WTC11 (cell line): ENCODE results near the gene KLHL11. TPM values are rescaled to one million over a fixed set of nuclear protein-coding genes. Genes with fewer than 3 reads are reported as not detected.

Experiments
- ATAC-seq: fragments of 200-7000 bp; cut with Tn5 transposase; 2 replicates; pipeline ENCODE4 v1.10.0; 2021; ENCODE audit warnings: mild to moderate bottlenecking, moderate library complexity
- CTCF ChIA-PET: fragments of 300-600 bp; sonication (Branson Sonifier 250); formaldehyde crosslinking; loops from one replicate; lab custom pipeline; 2021; ENCODE audit warnings: antibody characterized with exemption; lab: Charles Lee
- POLR2A ChIA-PET: fragments of 350-600 bp; sonication (Branson Sonifier 250); formaldehyde crosslinking; loops from one replicate; lab custom pipeline; 2021; ENCODE audit warnings: antibody characterized with exemption; lab: Charles Lee
- DNase-seq: peaks from one replicate; pipeline ENCODE4 v3.0.0; 2021; ENCODE audit warnings: low spot score
- H3K27ac Mint-ChIP-seq: 2 replicates; pipeline ENCODE4 v1.8.0; 2021; ENCODE audit warnings: mixed read lengths
- H3K27me3 Mint-ChIP-seq: 2 replicates; pipeline ENCODE4 v1.8.0; 2021; ENCODE audit warnings: low read depth, mild to moderate bottlenecking, moderate library complexity, mixed read lengths
- H3K36me3 Mint-ChIP-seq: 2 replicates; pipeline ENCODE4 v1.8.0; 2021; ENCODE audit warnings: mixed read lengths
- H3K4me1 Mint-ChIP-seq: 2 replicates; pipeline ENCODE4 v1.8.0; 2022; ENCODE audit warnings: mixed read lengths
- H3K4me3 Mint-ChIP-seq: 2 replicates; pipeline ENCODE4 v1.8.0; 2021; ENCODE audit warnings: mild to moderate bottlenecking, moderate library complexity, mixed read lengths
- H3K9me3 Mint-ChIP-seq: 2 replicates; pipeline ENCODE4 v1.8.0; 2021; ENCODE audit warnings: mixed read lengths
- ATF2 ChIP-seq: sonication (generic); formaldehyde crosslinking; IDR thresholded peaks from 2 replicates; pipeline ENCODE4 v1.8.1; 2022; ENCODE audit warnings: low read depth, missing genetic modification reagents, borderline replicate concordance
- ATF3 ChIP-seq: sonication (generic); formaldehyde crosslinking; conservative IDR thresholded peaks from 2 replicates; pipeline ENCODE4 v1.8.1; 2022; ENCODE audit warnings: mild to moderate bottlenecking, missing genetic modification reagents
- CREB1 ChIP-seq: sonication (generic); formaldehyde crosslinking; IDR thresholded peaks from 2 replicates; pipeline ENCODE4 v1.8.0; 2023; ENCODE audit warnings: mild to moderate bottlenecking, missing genetic modification reagents
- CTCF ChIP-seq: fragments of 200-600 bp; IDR thresholded peaks from 2 replicates; pipeline ENCODE4 v1.8.0; 2022; ENCODE audit warnings: antibody characterized with exemption
- E2F5 ChIP-seq: sonication (generic); formaldehyde crosslinking; IDR thresholded peaks from 2 replicates; pipeline ENCODE4 v1.8.1; 2022; ENCODE audit warnings: mild to moderate bottlenecking, moderate library complexity, missing genetic modification reagents
- ESRRA ChIP-seq: sonication (generic); formaldehyde crosslinking; IDR thresholded peaks from 2 replicates; pipeline ENCODE4 v1.8.1; 2022; ENCODE audit warnings: mild to moderate bottlenecking, missing genetic modification reagents, borderline replicate concordance
- FOXP1 ChIP-seq: sonication (generic); formaldehyde crosslinking; IDR thresholded peaks from 2 replicates; pipeline ENCODE4 v1.8.0; 2022; ENCODE audit warnings: missing genetic modification reagents, mild to moderate bottlenecking, moderate library complexity, borderline replicate concordance
- KAT7 ChIP-seq: sonication (generic); formaldehyde crosslinking; IDR thresholded peaks from 2 replicates; pipeline ENCODE4 v1.8.1; 2023; ENCODE audit warnings: missing genetic modification reagents, mild to moderate bottlenecking, borderline replicate concordance
- SMAD3 ChIP-seq: sonication (generic); formaldehyde crosslinking; IDR thresholded peaks from 2 replicates; pipeline ENCODE4 v1.8.0; 2022; ENCODE audit warnings: missing genetic modification reagents, mild to moderate bottlenecking, borderline replicate concordance
- ZNF281 ChIP-seq: sonication (generic); formaldehyde crosslinking; IDR thresholded peaks from 2 replicates; pipeline ENCODE4 v1.8.0; 2023; ENCODE audit warnings: mild to moderate bottlenecking, missing genetic modification reagents
- total RNA-seq: library from RNA; stranded (reverse); gene quantifications from 3 replicates; pipeline ENCODE4 v1.2.3, GENCODE V29; 2021

KLHL11 gene
- total RNA-seq, 1 experiment from 2014 or later, result 15.0 TPM

- Mint-ChIP-seq H3K27me3 (no peaks in the 10 kb centered on the region; the same call in 1 of the 2 replicates), H3K27ac (peak overlapping the region; percentile 32; the same call in 1 of the 2 replicates), H3K4me1 (no peaks in the 10 kb centered on the region), H3K9me3 (no peaks in the 10 kb centered on the region), H3K4me3 (no peak overlapping the region), H3K36me3 (peaks cover 82% of the 10 kb centered on the region)
- ATAC-seq (peak; percentile 43; the same call in 1 of the 2 replicates), DNase-seq (no peak)
- TF ChIP-seq ZNF281 (CRISPR knock-in tag) (no peak), ESRRA (CRISPR knock-in tag) (no peak), E2F5 (no peak), SMAD3 (no peak), KAT7 (CRISPR knock-in tag) (no peak)
- POLR2A ChIA-PET, result interaction anchor here (1.0 kb wide), 1 partner anchor 17 kb away, joined by 3 read pairs; no protein-coding TSS in a partner anchor
- CTCF ChIA-PET, result interaction anchor here (1.7 kb wide), 1 partner anchor 63 kb away, joined by 10 read pairs; no protein-coding TSS in a partner anchor
Measured at GRCh38 chr17:41896726-41897125, 31.5 kb upstream of the KLHL11 start.

GRCh38 chr17:41895617-41896016 lies 30.4 kb upstream of the KLHL11 start:
- ATAC-seq (no peak), DNase-seq (no peak)
- peak overlapping the region; percentile 21; the same call in 1 of the 2 replicates for H3K27ac Mint-ChIP-seq
- H3K27me3 Mint-ChIP-seq, result no peaks in the 10 kb centered on the region; the same call in 1 of the 2 replicates
- CTCF ChIA-PET, result interaction anchor here (3.6 kb wide), 1 partner anchor 64 kb away, joined by 13 read pairs; no protein-coding TSS in a partner anchor
- H3K4me1 Mint-ChIP-seq, result no peaks in the 10 kb centered on the region
- H3K36me3 Mint-ChIP-seq, result peaks cover 76% of the 10 kb centered on the region
- TF ChIP-seq ATF2 (no peak), CREB1 (CRISPR knock-in tag) (no peak)
- H3K9me3 Mint-ChIP-seq, result no peaks in the 10 kb centered on the region
- H3K4me3 Mint-ChIP-seq, result no peak overlapping the region
- POLR2A ChIA-PET, result no interaction called here

GRCh38 chr17:41894791-41895331 lies 29.6 kb upstream of the KLHL11 start:
- DNase-seq, result no peak
- Mint-ChIP-seq H3K27ac (no peak overlapping the region), H3K4me3 (no peak overlapping the region), H3K4me1 (no peaks in the 10 kb centered on the region), H3K36me3 (peaks cover 78% of the 10 kb centered on the region), H3K27me3 (no peaks in the 10 kb centered on the region; the same call in 1 of the 2 replicates), H3K9me3 (no peaks in the 10 kb centered on the region)
- ChIA-PET CTCF (interaction anchor here (0.7 to 3.6 kb wide), 3 partner anchors 65 to 623 kb away, joined by 3 to 13 read pairs (median 5); no protein-coding TSS in a partner anchor), POLR2A (no interaction called here)
- no peak for ATAC-seq
- TF ChIP-seq CTCF, result no peak
- TF ChIP-seq CREB1 (CRISPR knock-in tag), result no peak
- TF ChIP-seq FOXP1 (CRISPR knock-in tag), result no peak
- TF ChIP-seq ATF3 (CRISPR knock-in tag), result no peak
